ENCODE measurements around the gene COL25A1.

- TF ChIP-seq POLR2AphosphoS5 (IDR thresholded peaks at IDR 0.05; ENCODE audit: borderline replicate concordance, low read depth, low read length) (no peak), EZH2 (IDR thresholded peaks at IDR 0.05) (no peak), FOXP2 (optimal IDR thresholded peaks at IDR 0.05; ENCODE audit: control extremely low read depth, extremely low read length, insufficient read depth) (no peak)
These were observed 251.4 kb downstream of the COL25A1 start for GRCh38 chr4:109051054-109051453.
